ENCODE measurements around the gene TNNC2. TPM values are rescaled to one million over a fixed set of nuclear protein-coding genes. Genes with fewer than 3 reads are reported as not detected.
A peak's percentile ranks its signal among the peaks of the same experiment; 100 is the strongest.

TNNC2 gene
- total RNA-seq, 5 donors from 2014 or later (not counting 1 experiment from before 2014, with no cell fraction given), result 0.41 to 1.3 (median 0.70) TPM; not detected in 1

- CTCF ChIA-PET, result no interaction called here
- H3K27ac ChIP-seq (ENCODE audit: low read length), result no peak overlapping the region
- H3K4me3 ChIP-seq (ENCODE audit: control insufficient read depth in 1 of 2, extremely low read depth in 1 of 2, low read length in 1 of 2), result no peak overlapping the region
- ATAC-seq (replicated peaks in 1 of 4), result no peak
- H3K36me3 ChIP-seq (ENCODE audit: control insufficient read depth in 2 of 2, extremely low read depth in 1 of 2, insufficient read depth in 1 of 2, low read length in 1 of 2), result peaks cover 0 to 6% of the 10 kb centered on the region in 2 donors
- Mint-ChIP-seq H3K27me3 (no peaks in the 10 kb centered on the region), H3K36me3 (peaks cover 4% of the 10 kb centered on the region), H3K9me3 (no peaks in the 10 kb centered on the region), H3K27ac (no peak overlapping the region), H3K4me3 (no peak overlapping the region), H3K4me1 (peaks cover 0 to 2% (median 0%) of the 10 kb centered on the region in 3 donors)
- no peaks in the 10 kb centered on the region for H3K9me3 ChIP-seq
- H3K4me1 ChIP-seq (ENCODE audit: control insufficient read depth in 1 of 2, extremely low read depth in 1 of 2, insufficient read depth in 2 of 2, low read length in 2 of 2), result no peaks in the 10 kb centered on the region
- DNase-seq, result no peak
- POLR2A ChIA-PET, result interaction anchor here in 1 of 2 donors (0.6 kb wide), 1 partner anchor 683 kb away, joined by 3 read pairs; no protein-coding TSS in a partner anchor
- no peaks in the 10 kb centered on the region for H3K27me3 ChIP-seq (replicated peaks in 1 of 2; ENCODE audit: control insufficient read depth in 2 of 2, extremely low read depth in 1 of 2, insufficient read depth in 2 of 2, low read length in 1 of 2)
- WGBS (ENCODE audit: insufficient coverage), result no CpG with 5 or more reads among the region's 6 CpGs
These were observed 40.2 kb upstream of the TNNC2 start for GRCh38 chr20:45867136-45867818.

GRCh38 chr20:45866454-45866853 lies 39.3 kb upstream of the TNNC2 start:
- 100% methylated on average over 1 of the region's 5 CpGs for WGBS (ENCODE audit: insufficient coverage)
- no peaks in the 10 kb centered on the region for H3K9me3 Mint-ChIP-seq
- no peak overlapping the region for H3K27ac ChIP-seq (ENCODE audit: low read length)
- H3K4me3 ChIP-seq (ENCODE audit: control insufficient read depth in 1 of 2, extremely low read depth in 1 of 2, low read length in 1 of 2), result no peak overlapping the region
- H3K4me1 ChIP-seq (ENCODE audit: control insufficient read depth in 1 of 2, extremely low read depth in 1 of 2, insufficient read depth in 2 of 2, low read length in 2 of 2), result no peaks in the 10 kb centered on the region
- no peaks in the 10 kb centered on the region for H3K9me3 ChIP-seq
- ATAC-seq (replicated peaks in 1 of 4), result no peak
- CTCF ChIA-PET, result no interaction called here
- no peaks in the 10 kb centered on the region for H3K27me3 Mint-ChIP-seq
- no peak overlapping the region for H3K27ac Mint-ChIP-seq
- no peaks in the 10 kb centered on the region for H3K27me3 ChIP-seq (replicated peaks in 1 of 2; ENCODE audit: control insufficient read depth in 2 of 2, extremely low read depth in 1 of 2, insufficient read depth in 2 of 2, low read length in 1 of 2)
- no peak overlapping the region for H3K4me3 Mint-ChIP-seq
- H3K36me3 Mint-ChIP-seq, result peaks cover 3% of the 10 kb centered on the region
- no peak for DNase-seq
- H3K36me3 ChIP-seq (ENCODE audit: control insufficient read depth in 2 of 2, extremely low read depth in 1 of 2, insufficient read depth in 1 of 2, low read length in 1 of 2), result peaks cover 0 to 6% of the 10 kb centered on the region in 2 donors
- POLR2A ChIA-PET, result no interaction called here
- peaks cover 0 to 2% (median under 1%) of the 10 kb centered on the region in 3 donors for H3K4me1 Mint-ChIP-seq

DNA sequence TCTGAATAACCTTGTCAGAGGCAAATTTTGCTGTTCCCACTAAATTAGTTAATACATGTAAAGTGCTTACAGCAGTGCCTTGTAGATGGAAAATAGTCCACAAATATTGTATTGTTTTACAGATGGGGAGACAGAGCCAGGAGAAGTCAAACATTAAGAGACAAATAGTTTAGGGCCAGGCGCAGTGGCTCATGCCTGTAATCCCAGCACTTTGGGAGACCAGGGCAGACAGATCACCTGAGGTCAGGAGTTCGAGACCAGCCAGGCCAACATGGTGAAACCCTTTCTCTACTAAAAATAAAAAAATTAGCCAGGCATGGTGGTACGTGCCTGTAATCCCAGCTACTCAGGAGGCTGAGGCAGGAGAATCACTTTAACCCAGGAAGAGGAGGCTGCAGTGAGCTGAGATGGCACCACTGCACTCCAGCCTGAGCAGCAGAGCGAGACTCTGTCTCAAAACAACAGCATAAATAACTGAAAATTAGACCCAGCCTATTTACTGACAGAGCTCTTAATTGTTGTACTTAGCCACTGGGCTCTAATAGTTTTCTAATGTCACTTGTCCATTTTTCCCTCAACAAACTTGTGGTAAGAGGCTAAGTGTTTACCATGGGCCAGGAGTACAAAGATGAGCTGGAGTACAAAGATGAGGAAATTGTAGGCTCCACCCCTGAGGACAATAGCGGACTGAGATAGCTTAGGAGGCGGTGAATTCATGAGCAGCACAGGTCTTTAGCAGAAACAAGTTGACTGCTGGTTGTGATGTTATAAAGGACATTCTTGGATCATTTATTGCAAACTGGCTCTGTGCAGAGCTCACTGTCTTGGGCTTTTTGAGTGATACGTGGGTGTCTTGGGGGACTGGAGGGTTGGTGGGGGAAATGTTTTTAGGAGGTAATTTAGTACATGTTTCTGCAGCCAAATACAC lies 36.7 kb upstream of the TNNC2 start:
- no peaks in the 10 kb centered on the region for H3K4me1 ChIP-seq (ENCODE audit: control insufficient read depth in 1 of 2, extremely low read depth in 1 of 2, insufficient read depth in 2 of 2, low read length in 2 of 2)
- H3K4me3 ChIP-seq (ENCODE audit: control insufficient read depth in 1 of 2, extremely low read depth in 1 of 2, low read length in 1 of 2), result no peak overlapping the region
- 100% methylated on average over 4 of the region's 7 CpGs for WGBS (ENCODE audit: insufficient coverage)
- CTCF ChIA-PET, result no interaction called here
- H3K9me3 Mint-ChIP-seq, result no peaks in the 10 kb centered on the region
- H3K27ac ChIP-seq (ENCODE audit: low read length), result no peak overlapping the region
- POLR2A ChIA-PET, result interaction anchor here in 1 of 2 donors (0.6 kb wide), 1 partner anchor 660 kb away, joined by 4 read pairs; no protein-coding TSS in a partner anchor
- no peaks in the 10 kb centered on the region for H3K27me3 ChIP-seq (replicated peaks in 1 of 2; ENCODE audit: control insufficient read depth in 2 of 2, extremely low read depth in 1 of 2, insufficient read depth in 2 of 2, low read length in 1 of 2)
- no peak overlapping the region for H3K27ac Mint-ChIP-seq
- H3K9me3 ChIP-seq, result no peaks in the 10 kb centered on the region
- no peak for DNase-seq
- H3K36me3 Mint-ChIP-seq, result peaks cover 9% of the 10 kb centered on the region
- H3K4me3 Mint-ChIP-seq, result no peak overlapping the region
- H3K36me3 ChIP-seq (ENCODE audit: control insufficient read depth in 2 of 2, extremely low read depth in 1 of 2, insufficient read depth in 1 of 2, low read length in 1 of 2), result no peaks in the 10 kb centered on the region
- no peaks in the 10 kb centered on the region for H3K27me3 Mint-ChIP-seq
- ATAC-seq (replicated peaks in 1 of 4), result no peak
- peaks cover 5 to 19% (median 14%) of the 10 kb centered on the region in 3 donors for H3K4me1 Mint-ChIP-seq

DNA sequence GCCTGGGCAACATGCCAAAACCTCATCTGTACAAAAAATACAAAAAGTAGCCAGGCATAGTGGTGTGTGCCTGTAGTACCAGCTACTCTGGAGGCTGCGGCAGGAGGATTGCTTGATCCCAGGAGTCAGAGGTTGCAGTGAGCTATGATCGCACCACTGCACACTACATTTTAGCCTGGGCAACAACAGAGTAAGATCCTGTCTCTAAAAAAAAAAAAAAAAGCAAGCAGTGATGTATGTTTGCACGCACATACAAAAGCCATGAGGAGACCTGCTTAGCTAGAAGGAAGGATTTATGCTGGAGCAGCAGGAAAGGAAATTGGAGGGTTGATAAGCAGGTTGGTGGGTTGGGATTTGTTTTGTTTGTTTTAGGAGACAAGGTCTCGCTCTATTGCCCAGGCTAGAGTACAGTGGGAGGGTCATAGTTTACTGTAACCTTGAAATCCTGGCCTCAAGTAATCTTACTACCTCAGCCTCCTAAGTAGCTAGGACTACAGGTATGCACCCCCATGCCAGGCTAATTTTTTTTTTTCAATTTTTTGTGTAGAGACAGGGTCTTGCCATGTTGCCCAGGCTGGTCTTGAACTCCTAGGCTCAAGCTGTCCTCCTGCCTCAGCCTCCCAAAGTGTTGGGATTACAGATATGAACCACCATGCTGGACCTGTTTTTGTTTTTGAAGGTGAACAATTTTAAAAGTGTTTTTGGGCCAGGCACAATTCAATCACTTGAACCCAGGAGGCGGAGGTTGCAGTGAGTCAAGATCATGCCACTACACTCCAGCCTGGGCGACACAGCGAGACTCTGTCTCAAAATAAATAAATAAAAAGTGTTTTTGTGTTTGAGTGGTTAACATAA lies 34.3 kb upstream of the TNNC2 start:
- ATAC-seq (replicated peaks in 1 of 4) (no peak), DNase-seq (no peak)
- Mint-ChIP-seq H3K9me3 (no peaks in the 10 kb centered on the region), H3K27ac (no peak overlapping the region), H3K36me3 (peaks cover 9% of the 10 kb centered on the region), H3K4me3 (no peak overlapping the region), H3K4me1 (peaks cover 21 to 40% (median 32%) of the 10 kb centered on the region in 3 donors), H3K27me3 (no peaks in the 10 kb centered on the region)
- no peaks in the 10 kb centered on the region for H3K9me3 ChIP-seq
- H3K4me3 ChIP-seq (ENCODE audit: control insufficient read depth in 1 of 2, extremely low read depth in 1 of 2, low read length in 1 of 2), result no peak overlapping the region
- CTCF ChIA-PET, result interaction anchor here in 1 of 2 donors (0.7 kb wide), 1 partner anchor 55 kb away, joined by 3 read pairs; no protein-coding TSS in a partner anchor
- H3K27ac ChIP-seq (ENCODE audit: low read length), result no peak overlapping the region
- H3K36me3 ChIP-seq (ENCODE audit: control insufficient read depth in 2 of 2, extremely low read depth in 1 of 2, insufficient read depth in 1 of 2, low read length in 1 of 2), result no peaks in the 10 kb centered on the region
- 90% methylated on average over 3 of the region's 7 CpGs for WGBS (ENCODE audit: insufficient coverage)
- no peaks in the 10 kb centered on the region for H3K27me3 ChIP-seq (replicated peaks in 1 of 2; ENCODE audit: control insufficient read depth in 2 of 2, extremely low read depth in 1 of 2, insufficient read depth in 2 of 2, low read length in 1 of 2)
- POLR2A ChIA-PET, result no interaction called here
- H3K4me1 ChIP-seq (ENCODE audit: control insufficient read depth in 1 of 2, extremely low read depth in 1 of 2, insufficient read depth in 2 of 2, low read length in 2 of 2), result peaks cover 10 to 17% of the 10 kb centered on the region in 2 experiments

- DNase-seq, result no peak
- no peaks in the 10 kb centered on the region for H3K9me3 ChIP-seq
- ATAC-seq (replicated peaks in 1 of 4), result no peak
- H3K27me3 ChIP-seq (replicated peaks in 1 of 2; ENCODE audit: control insufficient read depth in 2 of 2, extremely low read depth in 1 of 2, insufficient read depth in 2 of 2, low read length in 1 of 2), result no peaks in the 10 kb centered on the region
- Mint-ChIP-seq H3K27ac (no peak overlapping the region), H3K4me3 (peak overlapping the region in 1 of 3 donors; percentile 1), H3K4me1 (peaks cover 27 to 48% (median 39%) of the 10 kb centered on the region in 3 donors), H3K36me3 (peaks cover 9% of the 10 kb centered on the region), H3K27me3 (no peaks in the 10 kb centered on the region), H3K9me3 (no peaks in the 10 kb centered on the region)
- no peaks in the 10 kb centered on the region for H3K36me3 ChIP-seq (ENCODE audit: control insufficient read depth in 2 of 2, extremely low read depth in 1 of 2, insufficient read depth in 1 of 2, low read length in 1 of 2)
- CTCF ChIA-PET, result no interaction called here
- peaks cover 14 to 24% of the 10 kb centered on the region in 2 experiments for H3K4me1 ChIP-seq (ENCODE audit: control insufficient read depth in 1 of 2, extremely low read depth in 1 of 2, insufficient read depth in 2 of 2, low read length in 2 of 2)
- WGBS (ENCODE audit: insufficient coverage), result 89% methylated on average over 3 of the region's 7 CpGs
- H3K4me3 ChIP-seq (ENCODE audit: control insufficient read depth in 1 of 2, extremely low read depth in 1 of 2, low read length in 1 of 2), result no peak overlapping the region
- no peak overlapping the region for H3K27ac ChIP-seq (ENCODE audit: low read length)
- POLR2A ChIA-PET, result no interaction called here
These were observed 33.6 kb upstream of the TNNC2 start for GRCh38 chr20:45860560-45861220.
